Stimulated activated CD8-positive, alpha-beta memory T cell treated with anti-CD3 and anti-CD28 coated beads, Interleukin-12 subunit alpha, Interleukin-12 subunit beta, amount 100 ng/mL, for 24 hours (primary cell): Measurements from ENCODE around the gene MOGAT2.

Source experiments
- DNase-seq: peaks from one replicate; pipeline ENCODE4 v3.0.0-alpha.2; 2020; ENCODE audit errors: extremely low read depth

Gene MOGAT2

DNA sequence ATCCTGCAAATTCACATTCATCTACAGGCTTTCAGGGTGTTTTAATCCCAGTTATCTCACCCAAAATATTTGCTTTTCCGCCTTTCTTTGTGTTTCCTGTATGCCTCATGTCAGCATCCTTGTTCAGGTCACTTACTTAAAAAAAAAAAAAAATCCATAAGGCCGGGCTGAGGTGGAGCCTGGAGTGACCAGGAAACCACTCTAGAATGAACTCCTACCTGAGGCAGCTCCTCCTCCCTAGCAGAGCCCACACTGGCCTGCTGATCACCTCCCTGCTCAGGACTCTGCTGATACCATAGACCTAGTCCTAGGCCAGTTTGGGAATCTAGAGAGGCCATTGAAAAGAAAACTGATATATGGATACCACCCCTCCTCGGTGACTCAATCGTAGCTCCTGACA lies 42.2 kb downstream of the MOGAT2 start:
- no peak for DNase-seq

- DNase-seq = no peak
Measured at GRCh38 chr11:75760243-75760642, 42.6 kb downstream of the MOGAT2 start.

DNA sequence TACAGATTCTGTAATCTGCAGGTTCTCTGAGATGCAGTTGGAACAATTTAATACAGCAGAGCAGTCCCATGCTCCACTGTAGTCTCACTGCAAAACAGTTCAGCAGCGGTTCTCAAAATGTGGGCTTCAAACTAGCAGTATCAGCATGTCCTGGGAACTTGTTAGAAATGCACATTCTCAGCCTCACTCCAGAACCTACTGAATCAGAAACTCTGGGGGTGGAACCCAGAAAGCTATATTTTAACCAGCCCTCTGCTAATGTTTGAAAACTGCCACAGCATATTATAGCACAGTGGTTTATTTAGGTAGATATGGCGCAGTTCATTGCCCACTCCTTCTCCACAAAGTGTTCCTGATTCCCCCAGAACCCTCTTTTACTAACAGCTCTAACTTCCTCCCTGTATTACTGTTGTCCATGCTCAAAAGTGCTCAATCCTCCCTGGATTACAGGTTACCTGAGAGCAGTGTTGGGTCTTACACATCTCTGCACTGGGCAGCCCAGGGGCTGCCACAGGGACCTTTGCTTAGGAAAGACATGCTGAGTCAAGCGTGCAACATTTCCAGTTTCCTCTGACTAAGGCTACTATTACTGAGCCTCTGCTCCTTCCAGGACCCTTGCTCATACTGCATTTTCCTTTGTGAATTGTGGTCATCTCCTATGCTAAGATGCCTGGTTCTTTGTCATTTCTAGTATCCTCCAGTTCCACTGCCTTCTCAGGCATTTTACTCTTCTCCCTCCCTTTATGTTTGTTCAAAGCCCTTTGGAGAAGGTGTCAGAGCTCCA lies 43.3 kb downstream of the MOGAT2 start:
- DNase-seq = no peak

- DNase-seq = no peak
Measured at GRCh38 chr11:75762158-75762557, 44.5 kb downstream of the MOGAT2 start.

GRCh38 chr11:75762885-75763284 lies 45.2 kb downstream of the MOGAT2 start:
- no peak for DNase-seq

- DNase-seq = no peak
Measured at GRCh38 chr11:75763846-75764245, 46.2 kb downstream of the MOGAT2 start.

DNA sequence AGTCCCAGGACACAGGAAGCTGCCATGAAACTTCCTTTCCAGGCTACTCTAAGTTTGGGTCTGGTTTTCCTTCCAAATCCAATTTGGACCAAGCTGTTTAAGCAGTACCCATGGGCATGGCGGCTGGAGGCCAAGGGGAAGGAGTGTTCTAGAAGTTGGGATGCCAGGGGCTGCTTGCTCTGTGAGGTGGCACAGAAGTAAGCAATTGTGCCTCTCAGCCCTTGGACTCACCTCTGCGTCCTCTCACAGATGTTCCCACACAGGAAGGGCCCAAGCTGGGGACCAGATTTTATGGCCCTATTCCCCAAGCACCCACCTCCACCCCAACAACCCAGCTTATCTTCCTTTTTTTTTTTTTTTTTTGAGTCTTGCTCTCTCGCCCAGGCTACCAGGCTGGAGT lies 47.5 kb downstream of the MOGAT2 start:
- DNase-seq = no peak

GRCh38 chr11:75766443-75767227 lies 49.0 kb downstream of the MOGAT2 start:
- no peak for DNase-seq

- no peak for DNase-seq
Measured at GRCh38 chr11:75767228-75767572, 49.6 kb downstream of the MOGAT2 start.

GRCh38 chr11:75767793-75768111 lies 50.1 kb downstream of the MOGAT2 start:
- no peak for DNase-seq

DNA sequence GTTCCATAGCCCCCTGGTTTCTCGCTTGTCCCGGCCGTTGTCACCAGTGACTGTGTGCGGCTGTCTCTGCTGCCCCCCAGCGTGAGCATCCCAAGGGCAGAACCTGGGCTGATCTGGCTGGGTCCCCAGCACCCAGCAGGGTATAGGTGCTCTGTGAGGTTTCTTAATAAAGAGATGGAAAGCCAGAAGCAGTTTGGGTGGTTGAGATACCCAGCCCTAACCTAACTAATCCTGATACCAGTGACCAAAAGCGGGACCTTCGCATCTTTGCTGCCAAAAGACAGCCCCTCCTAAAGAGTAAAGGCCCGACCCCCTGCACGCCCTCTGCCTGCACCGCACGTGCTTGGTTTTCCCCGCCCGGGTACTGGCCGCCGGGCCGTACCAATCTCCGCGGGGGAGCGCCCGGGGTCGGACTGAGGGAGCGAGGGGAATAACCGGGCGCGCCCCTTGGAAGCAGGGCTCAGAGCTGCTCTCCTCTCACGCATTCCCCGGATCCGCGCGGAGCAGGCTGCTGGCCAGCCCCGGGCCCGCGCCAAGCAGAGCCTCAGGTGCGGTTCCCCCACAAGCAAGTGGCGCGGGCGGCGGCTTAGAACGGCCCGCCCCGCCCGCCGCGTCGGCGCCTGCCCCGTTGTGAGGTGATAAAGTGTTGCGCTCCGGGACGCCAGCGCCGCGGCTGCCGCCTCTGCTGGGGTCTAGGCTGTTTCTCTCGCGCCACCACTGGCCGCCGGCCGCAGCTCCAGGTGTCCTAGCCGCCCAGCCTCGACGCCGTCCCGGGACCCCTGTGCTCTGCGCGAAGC lies 50.7 kb downstream of the MOGAT2 start, which contains the start of gene DGAT2:
TSS of gene DGAT2 (plus strand) at position 667 of the 797 bp plus-strand sequence. CDS start 214 bp downstream, outside the sequence.
- DNase-seq = peak; percentile 33

DNA sequence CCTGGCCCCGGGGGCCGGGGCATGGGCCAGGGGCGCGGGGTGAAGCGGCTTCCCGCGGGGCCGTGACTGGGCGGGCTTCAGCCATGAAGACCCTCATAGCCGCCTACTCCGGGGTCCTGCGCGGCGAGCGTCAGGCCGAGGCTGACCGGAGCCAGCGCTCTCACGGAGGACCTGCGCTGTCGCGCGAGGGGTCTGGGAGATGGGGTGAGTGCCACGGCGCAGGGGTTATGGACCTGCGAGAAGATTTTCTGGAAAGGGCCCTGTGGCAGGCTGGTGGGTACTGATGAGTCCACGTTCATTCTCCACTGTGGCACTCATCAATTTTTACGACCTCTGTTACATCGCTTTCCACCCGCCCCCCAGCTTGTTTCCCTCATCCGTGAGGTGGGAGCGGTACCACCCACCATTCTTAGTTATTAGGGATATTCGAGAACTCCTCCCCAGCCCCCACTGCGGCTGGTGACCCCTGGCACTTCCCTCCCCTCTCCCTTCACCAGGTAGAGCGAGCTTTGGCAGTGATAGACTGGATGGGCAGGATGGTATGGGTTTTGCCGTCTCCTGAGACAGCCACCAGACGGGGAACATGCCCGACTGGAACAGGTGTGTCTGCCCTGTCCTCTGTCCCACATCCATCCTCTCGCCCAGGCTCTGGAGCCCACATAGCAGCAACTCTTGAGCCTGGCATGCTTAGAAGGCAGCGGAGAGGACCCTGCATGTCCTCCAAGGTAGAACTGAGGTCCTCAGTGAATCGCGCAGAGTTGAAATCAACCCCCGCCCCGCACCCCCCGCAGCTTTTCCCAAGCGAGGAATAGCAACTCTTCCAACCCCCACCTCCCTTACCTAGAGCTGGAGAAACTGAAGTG lies 51.5 kb downstream of the MOGAT2 start:
- no peak for DNase-seq

GRCh38 chr11:75770102-75770501 lies 52.5 kb downstream of the MOGAT2 start:
- no peak for DNase-seq

DNA sequence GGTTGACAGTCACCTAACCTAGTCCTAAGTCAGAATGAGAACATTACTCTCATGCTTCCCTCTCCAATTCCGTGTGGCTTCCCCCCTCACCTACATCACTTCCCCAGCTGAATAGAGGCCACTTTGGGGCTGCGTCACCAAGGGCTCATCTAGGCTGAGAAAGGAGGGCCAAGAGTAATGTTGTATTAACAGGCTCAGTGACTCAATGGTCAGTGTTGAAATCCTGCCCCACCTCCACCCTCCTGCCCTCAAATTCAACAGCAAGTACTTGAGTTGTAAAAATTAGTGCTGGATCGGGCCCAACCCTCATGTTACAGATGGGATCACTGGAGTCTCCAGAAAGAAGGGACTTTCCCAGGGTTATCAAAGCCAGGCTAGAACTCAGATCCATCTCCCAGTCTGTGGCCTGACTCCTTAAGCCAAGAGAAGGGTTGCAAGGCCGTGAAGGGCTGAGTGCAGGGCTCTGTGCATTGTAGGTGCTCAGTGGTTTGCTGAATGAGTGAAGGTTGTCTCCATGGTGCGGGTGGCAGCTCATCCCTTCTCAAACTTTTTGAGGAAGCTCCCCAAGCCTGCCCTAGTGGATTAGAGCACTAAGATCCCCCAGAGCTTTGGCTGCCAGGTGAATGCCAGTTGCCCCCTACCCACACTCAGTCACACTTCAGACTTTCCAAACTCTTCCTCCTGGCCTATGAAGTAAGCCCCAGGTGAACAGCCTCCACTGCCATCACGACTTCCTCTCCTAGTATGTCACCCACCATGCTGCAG lies 54.2 kb downstream of the MOGAT2 start:
- no peak for DNase-seq

DNA sequence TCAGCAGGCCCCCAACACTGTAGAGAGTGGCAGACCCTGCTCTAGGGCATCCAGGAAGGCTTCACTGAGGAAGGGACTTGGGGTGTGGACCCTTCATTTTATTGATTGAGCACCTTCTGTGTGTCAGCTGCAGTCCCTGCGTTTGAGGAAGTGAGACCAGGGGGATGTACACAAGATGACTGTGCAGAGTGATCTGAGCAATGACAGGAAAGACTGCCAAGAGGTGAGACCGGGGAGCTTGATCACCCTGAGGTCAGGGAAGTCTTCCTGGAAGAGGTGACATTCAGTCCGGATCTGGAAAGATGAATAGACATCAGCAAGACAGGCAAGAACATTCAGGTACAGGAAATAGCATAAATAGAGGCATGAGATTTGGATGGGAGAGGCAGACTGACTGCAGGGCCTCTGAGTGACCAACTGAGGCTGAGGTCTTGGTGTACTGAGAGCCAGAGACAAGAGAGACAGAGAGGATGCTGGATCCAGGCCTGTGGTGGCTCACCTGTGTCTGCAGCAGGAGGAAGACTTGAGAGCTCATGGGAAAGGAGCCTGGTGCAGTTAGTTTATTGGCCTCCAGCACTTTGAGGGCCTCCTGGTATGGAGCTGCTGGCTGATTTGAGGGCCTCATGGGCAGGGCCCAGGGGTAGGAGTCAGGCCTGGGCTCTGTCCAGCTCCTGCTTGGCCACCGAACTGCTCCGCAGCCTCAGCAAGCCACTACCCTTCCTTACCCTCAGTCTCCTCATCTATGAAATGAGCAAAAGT lies 56.1 kb downstream of the MOGAT2 start:
- no peak for DNase-seq

DNA sequence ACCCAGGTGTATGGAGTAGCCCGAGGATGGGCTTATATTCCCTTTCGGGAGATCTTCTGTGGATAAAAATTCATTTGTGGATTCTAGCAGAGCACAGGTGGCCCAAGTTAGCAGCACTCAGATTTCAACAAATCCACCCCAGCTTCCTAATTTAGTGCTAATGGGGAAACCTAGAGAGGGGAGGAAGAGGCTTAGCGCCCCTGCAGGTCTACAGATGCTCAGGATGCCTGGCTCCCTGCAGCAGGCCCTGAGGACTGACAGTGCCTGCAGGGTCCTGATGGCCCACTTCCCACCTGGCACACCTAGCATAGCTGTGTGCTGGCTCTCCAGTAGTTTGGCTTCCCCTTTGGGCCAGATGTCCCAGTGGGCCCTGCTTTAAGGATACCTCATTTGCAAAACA lies 57.4 kb downstream of the MOGAT2 start:
- no peak for DNase-seq

GRCh38 chr11:75776546-75776945 lies 58.9 kb downstream of the MOGAT2 start:
- DNase-seq = no peak

GRCh38 chr11:75777461-75778110 lies 59.9 kb downstream of the MOGAT2 start:
- no peak for DNase-seq

GRCh38 chr11:75778962-75779361 lies 61.3 kb downstream of the MOGAT2 start:
- DNase-seq = no peak

DNA sequence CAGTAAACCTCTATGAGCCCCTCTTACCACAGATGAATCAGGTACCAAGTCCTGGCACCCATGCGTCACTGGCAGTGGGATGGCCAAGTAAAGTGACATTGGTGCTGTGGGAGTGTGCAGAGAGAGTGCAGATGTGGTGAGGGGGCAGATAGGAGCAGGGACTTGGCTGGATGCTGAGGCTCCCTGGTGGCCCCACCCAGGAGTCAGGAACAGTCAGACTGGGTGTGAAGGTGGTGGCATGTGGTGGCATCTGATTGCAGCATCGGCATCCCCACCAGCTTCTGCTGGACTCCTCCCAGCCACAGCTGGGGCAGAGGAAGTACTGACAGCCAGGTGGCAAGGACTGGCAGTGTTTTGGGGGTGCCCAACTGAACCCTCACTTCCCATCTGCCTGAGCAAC lies 62.3 kb downstream of the MOGAT2 start:
- DNase-seq = no peak
